Right lobe of liver (tissue), 6 donors: ENCODE results near the gene TUSC1. TPM values are rescaled to one million over a fixed set of nuclear protein-coding genes. Genes with fewer than 3 reads are reported as not detected.
"Not testable (repeated sequence)": the region's sequence is repeated elsewhere in the genome, so short reads cannot be mapped to it uniquely, and the experiment has no call there.

Source experiments
- ATAC-seq, 4 donors: fragments of 200-7000 bp; cut with Tn5 transposase; one replicate each; pipeline ENCODE4 v1.9.1; 2020; ENCODE audit warnings: mild to moderate bottlenecking in 4 of 4, moderate library complexity in 4 of 4
- DNase-seq, 3 donors: peaks; one replicate each; pipeline ENCODE4 v3.0.0-alpha.2; 2020
- H3K27ac ChIP-seq, 3 donors: fragments of 200-600 bp; one replicate each; pipeline ENCODE4 v1.8.0; 2022
- H3K27me3 ChIP-seq, 2 donors: fragments of 200-600 bp; one replicate each; pipeline ENCODE4 v1.8.0; 2022
- H3K36me3 ChIP-seq, 4 donors: fragments of 200-600 bp; sonication (generic) in 1 of 4; one replicate each; pipeline versions ENCODE4 v1.5.1 to v1.8.0; 2017 to 2022; ENCODE audit warnings: control low read depth in 1 of 4
- H3K4me1 ChIP-seq, 4 donors: fragments of 200-600 bp; sonication (generic) in 1 of 4; one replicate each; pipeline versions ENCODE4 v1.5.1 to v1.8.0; 2017 to 2022; ENCODE audit warnings: control low read depth in 1 of 4
- H3K4me3 ChIP-seq, 3 donors: fragments of 200-600 bp; one replicate each; pipeline ENCODE4 v1.8.0; 2022
- H3K9me3 ChIP-seq, 4 donors: fragments of 200-600 bp; sonication (generic) in 1 of 4; one replicate each; pipeline versions ENCODE4 v1.5.1 to v1.8.0; 2017 to 2022; ENCODE audit warnings: control low read depth in 1 of 4
- POLR2A ChIP-seq: fragments of 450-650 bp; IDR thresholded peaks from one replicate; pipeline ENCODE4 v1.6.1; 2017; ENCODE audit warnings: antibody characterized with exemption, mild to moderate bottlenecking
- WGBS: methylation state at CpG from one replicate; pipeline ENCODE4 v1.1.6; 2018; ENCODE audit warnings: low coverage, low lambda C conversion rate; ENCODE audit not compliant: insufficient coverage; ENCODE audit errors: missing lambda C conversion rate; 5-methylcytosine and 5-hydroxymethylcytosine counted together
- intact Hi-C, 2 donors: fragments of 100-400 bp; cut with DNase I; formaldehyde crosslinking; loops; one replicate each; pipeline versions ENCODE4 v1.11.2 to v1.14.1; 2022
- total RNA-seq, 6 experiments: library from RNA; depleted of rRNA in 2 of 6; stranded (reverse); fragments of >200 nt in 2 of 6; fragmentation: NEBNext Ultra II Directional in 3 of 6; extraction: Animal tissue kit (Norgen Biotek cat#: 25700) in 3 of 6; gene quantifications; one replicate each; pipeline versions ENCODE4 v1.1.0 to v1.2.4, GENCODE V29; 2016 to 2023
- TF ChIP-seq, protein P1 (sequence below), 4 donors: fragments of 200-600 bp in 3 of 4; fragments of 450-650 bp in 1 of 4; IDR thresholded peaks; one replicate each; pipeline versions ENCODE4 v1.5.1 to v1.8.0; 2016 to 2022; ENCODE audit warnings: antibody characterized with exemption in 4 of 4, mild to moderate bottlenecking in 2 of 4
- donor health status: DM: no; HTN: yes; CAD: no.
- donor health status: DM: no; HTN: no; CAD: no.
- donor health status: DM: no; HTN: no; CAD: no.
- donor health status: DM: no; HTN: yes; CAD: no.
- donor health status: DM: no; HTN: yes; CAD: no.

Gene TUSC1
- total RNA-seq, 6 experiments from 2014 or later = 4.0 to 8.8 (median 5.5) TPM

DNA sequence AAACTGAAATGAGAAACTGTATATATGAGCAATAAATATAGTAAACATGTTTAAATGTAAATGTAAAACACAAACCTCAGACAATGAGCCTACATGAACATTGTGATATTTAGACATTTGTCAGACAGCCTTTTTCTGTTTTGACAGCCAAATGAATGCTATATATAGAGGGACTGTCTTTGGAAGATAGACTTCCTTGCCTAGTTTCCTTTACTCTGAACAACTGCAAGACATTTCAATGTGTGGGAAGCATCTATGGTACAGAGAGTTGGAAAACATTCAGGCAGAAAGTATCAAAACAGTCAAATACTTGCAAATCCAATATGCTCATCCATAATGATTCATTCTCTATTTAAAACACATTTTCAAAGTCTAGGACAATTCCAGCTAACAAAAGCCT, 31.7 kb upstream of the TUSC1 start:
- H3K27ac ChIP-seq = no peak overlapping the region
- TF ChIP-seq, protein P1, sequence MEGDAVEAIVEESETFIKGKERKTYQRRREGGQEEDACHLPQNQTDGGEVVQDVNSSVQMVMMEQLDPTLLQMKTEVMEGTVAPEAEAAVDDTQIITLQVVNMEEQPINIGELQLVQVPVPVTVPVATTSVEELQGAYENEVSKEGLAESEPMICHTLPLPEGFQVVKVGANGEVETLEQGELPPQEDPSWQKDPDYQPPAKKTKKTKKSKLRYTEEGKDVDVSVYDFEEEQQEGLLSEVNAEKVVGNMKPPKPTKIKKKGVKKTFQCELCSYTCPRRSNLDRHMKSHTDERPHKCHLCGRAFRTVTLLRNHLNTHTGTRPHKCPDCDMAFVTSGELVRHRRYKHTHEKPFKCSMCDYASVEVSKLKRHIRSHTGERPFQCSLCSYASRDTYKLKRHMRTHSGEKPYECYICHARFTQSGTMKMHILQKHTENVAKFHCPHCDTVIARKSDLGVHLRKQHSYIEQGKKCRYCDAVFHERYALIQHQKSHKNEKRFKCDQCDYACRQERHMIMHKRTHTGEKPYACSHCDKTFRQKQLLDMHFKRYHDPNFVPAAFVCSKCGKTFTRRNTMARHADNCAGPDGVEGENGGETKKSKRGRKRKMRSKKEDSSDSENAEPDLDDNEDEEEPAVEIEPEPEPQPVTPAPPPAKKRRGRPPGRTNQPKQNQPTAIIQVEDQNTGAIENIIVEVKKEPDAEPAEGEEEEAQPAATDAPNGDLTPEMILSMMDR (IDR thresholded peaks at IDR 0.05) = no peak
- TF ChIP-seq POLR2A = no peak
- intact Hi-C loops = no loop called here
- DNase-seq (no peak), ATAC-seq (no peak)
- no peaks in the 10 kb centered on the region for H3K36me3 ChIP-seq
- no peaks in the 10 kb centered on the region for H3K4me1 ChIP-seq
- no peaks in the 10 kb centered on the region for H3K27me3 ChIP-seq
- H3K4me3 ChIP-seq = no peak overlapping the region
- H3K9me3 ChIP-seq = no peaks in the 10 kb centered on the region

DNA sequence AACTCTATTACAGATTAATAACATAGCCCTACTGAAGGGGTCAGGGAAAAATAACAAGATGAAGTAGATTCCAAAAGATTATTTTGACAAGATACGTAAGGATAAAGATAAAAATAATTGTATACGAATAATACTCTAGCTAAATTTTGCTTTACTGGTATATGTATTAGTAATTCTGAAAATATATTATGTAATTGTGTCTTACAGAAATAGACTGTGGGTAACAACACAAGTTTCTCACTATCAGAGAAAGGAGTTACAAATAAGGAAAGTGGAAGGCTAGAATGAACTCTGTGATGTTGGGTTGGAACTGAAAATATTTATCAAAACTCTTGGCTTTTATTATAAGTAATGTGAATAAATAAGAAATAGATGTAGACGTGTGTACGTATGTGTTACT, 26.6 kb upstream of the TUSC1 start:
- WGBS = 75% methylated on average over 4 of the region's 4 CpGs
- ATAC-seq = no peak
- no peaks in the 10 kb centered on the region for H3K4me1 ChIP-seq
- intact Hi-C loops = no loop called here
- H3K27ac ChIP-seq = no peak overlapping the region
- no peaks in the 10 kb centered on the region for H3K36me3 ChIP-seq
- H3K9me3 ChIP-seq = no peaks in the 10 kb centered on the region
- no peaks in the 10 kb centered on the region for H3K27me3 ChIP-seq
- TF ChIP-seq, protein P1 (IDR thresholded peaks at IDR 0.05) = no peak
- no peak for TF ChIP-seq POLR2A
- no peak for DNase-seq
- H3K4me3 ChIP-seq = no peak overlapping the region

DNA sequence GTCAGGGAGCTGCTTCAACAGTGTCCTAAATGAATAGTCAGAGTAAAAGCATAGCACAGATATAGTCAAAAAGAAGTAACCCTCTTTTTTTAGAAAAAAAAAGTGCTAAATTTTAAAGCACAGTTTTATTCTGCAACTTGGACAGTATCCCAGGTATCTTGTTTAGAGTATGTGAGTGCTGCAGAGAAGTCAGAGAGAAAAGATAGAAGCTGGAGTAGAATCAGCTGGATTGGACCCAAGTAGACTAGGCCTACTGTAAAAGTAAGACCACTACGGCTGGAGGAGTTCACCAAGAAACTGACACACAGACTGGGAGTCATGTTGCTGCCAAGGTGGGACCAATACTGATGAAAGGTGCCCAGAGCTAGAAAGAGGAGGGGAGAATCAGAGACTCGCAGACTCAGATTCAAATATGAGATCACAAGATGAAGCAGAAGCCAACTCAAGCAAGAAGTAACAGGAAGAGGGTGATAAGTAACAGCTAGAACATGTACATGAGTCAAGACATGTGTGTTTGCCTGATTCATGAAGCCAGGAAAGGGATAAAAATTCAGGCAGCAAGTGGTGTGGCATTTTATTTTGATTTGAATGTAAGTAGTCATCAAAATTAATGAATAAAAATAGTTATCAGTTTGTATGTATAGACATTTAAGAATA, 25.6 kb upstream of the TUSC1 start:
- Histone ChIP-seq H3K4me3 (no peak overlapping the region), H3K36me3 (no peaks in the 10 kb centered on the region), H3K27me3 (no peaks in the 10 kb centered on the region), H3K4me1 (no peaks in the 10 kb centered on the region), H3K27ac (no peak overlapping the region), H3K9me3 (no peaks in the 10 kb centered on the region)
- ATAC-seq = no peak
- WGBS = 63% methylated on average over 2 of the region's 2 CpGs
- intact Hi-C loops = no loop called here
- no peak for DNase-seq
- no peak for TF ChIP-seq POLR2A
- TF ChIP-seq, protein P1 (IDR thresholded peaks at IDR 0.05) = no peak

DNA sequence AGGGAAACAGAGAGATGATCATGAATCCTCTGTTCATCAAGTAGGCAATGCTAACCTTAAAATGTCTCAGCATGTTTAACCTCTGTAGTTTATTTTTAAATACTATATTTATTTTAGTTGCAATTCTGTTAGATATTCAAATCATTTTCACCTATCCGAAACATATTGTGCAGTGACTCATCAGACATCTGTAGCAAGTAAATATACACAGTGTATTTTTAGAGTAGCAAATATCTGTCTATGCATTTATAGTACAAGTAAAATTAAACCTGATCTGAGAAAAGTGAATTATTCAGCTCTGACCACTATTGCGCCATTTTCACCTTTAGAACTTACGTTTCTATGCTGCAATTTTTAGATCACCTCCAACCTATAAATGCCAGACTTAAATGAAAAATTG, 24.3 kb upstream of the TUSC1 start:
- intact Hi-C loops = no loop called here
- H3K4me3 ChIP-seq = no peak overlapping the region
- H3K4me1 ChIP-seq = no peaks in the 10 kb centered on the region
- WGBS = 64% methylated on average over 3 of the region's 3 CpGs
- H3K27ac ChIP-seq = no peak overlapping the region
- H3K27me3 ChIP-seq = no peaks in the 10 kb centered on the region
- DNase-seq (no peak), ATAC-seq (no peak)
- TF ChIP-seq, protein P1 (IDR thresholded peaks at IDR 0.05) = no peak
- no peak for TF ChIP-seq POLR2A
- no peaks in the 10 kb centered on the region for H3K9me3 ChIP-seq
- no peaks in the 10 kb centered on the region for H3K36me3 ChIP-seq

DNA sequence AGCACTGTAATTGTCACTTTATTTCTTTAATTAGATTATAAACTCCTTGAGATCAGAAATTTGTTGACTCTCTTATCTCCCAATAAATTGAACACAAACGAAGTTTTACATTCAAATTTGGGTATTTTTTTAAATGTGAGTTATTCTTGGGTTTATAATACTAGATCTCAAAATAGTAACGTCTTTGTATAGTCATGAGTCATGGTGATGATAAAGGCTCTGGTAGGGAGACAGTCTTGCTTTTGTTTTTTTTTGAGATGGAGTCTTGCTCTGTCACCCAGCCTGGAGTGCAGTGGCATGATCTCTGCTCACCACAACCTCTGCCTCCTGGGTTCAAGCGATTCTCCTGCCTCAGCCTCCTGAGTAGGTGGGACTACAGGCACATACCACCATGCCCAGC, 22.7 kb upstream of the TUSC1 start:
- 19% methylated on average over 3 of the region's 3 CpGs for WGBS
- H3K4me3 ChIP-seq, DNase-seq, H3K27me3 ChIP-seq, H3K36me3 ChIP-seq, intact Hi-C loops, H3K4me1 ChIP-seq, H3K27ac ChIP-seq, ATAC-seq, H3K9me3 ChIP-seq: not testable (repeated sequence)
